ENCODE results near the gene FTSJ3.

DNA sequence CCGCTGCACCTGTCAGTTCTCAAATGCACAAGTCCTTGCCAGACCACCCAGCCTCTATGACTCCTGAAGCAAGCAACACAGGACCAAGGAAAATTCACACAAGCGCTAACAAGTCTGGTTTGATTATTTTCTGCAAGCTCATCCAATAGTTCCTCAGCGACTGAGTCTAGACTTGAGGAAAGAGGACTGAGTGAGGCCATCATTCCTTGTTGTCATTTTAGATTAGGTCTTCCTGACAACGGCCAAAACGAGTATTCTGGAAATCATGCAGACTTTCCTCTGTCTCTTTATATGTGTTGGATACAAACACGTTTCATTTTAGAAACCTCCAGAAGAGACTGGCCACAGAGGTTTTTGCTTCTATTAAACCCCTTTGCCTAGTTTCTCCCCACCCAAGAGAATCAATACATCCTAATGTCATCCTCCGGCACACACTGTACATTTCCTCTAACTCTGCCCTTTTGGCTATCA is 54.6 kb downstream of the FTSJ3 start:
- TF ChIP-seq EZH2phosphoT487 (IDR thresholded peaks at IDR 0.05; ENCODE audit: borderline replicate concordance, low read length): no peak
- TF ChIP-seq, protein P1, sequence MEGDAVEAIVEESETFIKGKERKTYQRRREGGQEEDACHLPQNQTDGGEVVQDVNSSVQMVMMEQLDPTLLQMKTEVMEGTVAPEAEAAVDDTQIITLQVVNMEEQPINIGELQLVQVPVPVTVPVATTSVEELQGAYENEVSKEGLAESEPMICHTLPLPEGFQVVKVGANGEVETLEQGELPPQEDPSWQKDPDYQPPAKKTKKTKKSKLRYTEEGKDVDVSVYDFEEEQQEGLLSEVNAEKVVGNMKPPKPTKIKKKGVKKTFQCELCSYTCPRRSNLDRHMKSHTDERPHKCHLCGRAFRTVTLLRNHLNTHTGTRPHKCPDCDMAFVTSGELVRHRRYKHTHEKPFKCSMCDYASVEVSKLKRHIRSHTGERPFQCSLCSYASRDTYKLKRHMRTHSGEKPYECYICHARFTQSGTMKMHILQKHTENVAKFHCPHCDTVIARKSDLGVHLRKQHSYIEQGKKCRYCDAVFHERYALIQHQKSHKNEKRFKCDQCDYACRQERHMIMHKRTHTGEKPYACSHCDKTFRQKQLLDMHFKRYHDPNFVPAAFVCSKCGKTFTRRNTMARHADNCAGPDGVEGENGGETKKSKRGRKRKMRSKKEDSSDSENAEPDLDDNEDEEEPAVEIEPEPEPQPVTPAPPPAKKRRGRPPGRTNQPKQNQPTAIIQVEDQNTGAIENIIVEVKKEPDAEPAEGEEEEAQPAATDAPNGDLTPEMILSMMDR (conservative IDR thresholded peaks at IDR 0.05; ENCODE audit: low read depth, low read length): no peak

Measured in PC-3 (cell line).